Psoas muscle (tissue), 8 donors: ENCODE measurements around the gene OPALIN. TPM values are rescaled to one million over a fixed set of nuclear protein-coding genes. Genes with fewer than 3 reads are reported as not detected.

Experiments
- ATAC-seq, 4 donors: fragments of 200-7000 bp; cut with Tn5 transposase; one replicate each; pipeline ENCODE4 v1.9.1; 2020; ENCODE audit warnings: moderate library complexity in 3 of 4, mild to moderate bottlenecking in 2 of 4
- DNase-seq, 2 donors: peaks; one replicate each; pipeline ENCODE4 v3.0.0-alpha.2; 2020
- H3K27ac ChIP-seq: fragments of 200-600 bp; one replicate; pipeline ENCODE4 v1.8.0; 2022
- H3K27me3 ChIP-seq, 3 donors: fragments of 200-600 bp in 1 of 3; one replicate each; pipeline versions ENCODE4 v1.6.1 to v1.8.0; 2013 to 2022; ENCODE audit warnings: low read length in 2 of 3, mild to moderate bottlenecking in 2 of 3, moderate library complexity in 1 of 3; ENCODE audit not compliant: insufficient read depth in 3 of 3
- H3K36me3 ChIP-seq, 2 donors: fragments of 200-600 bp in 1 of 2; one replicate each; pipeline versions ENCODE4 v1.6.1 to v1.8.0; 2013 to 2022; ENCODE audit warnings: low read depth in 1 of 2, mild to moderate bottlenecking in 1 of 2, moderate library complexity in 1 of 2; ENCODE audit not compliant: insufficient read depth in 1 of 2
- H3K4me1 ChIP-seq: fragments of 200-600 bp; one replicate; pipeline ENCODE4 v1.8.0; 2022
- H3K4me3 ChIP-seq: fragments of 200-600 bp; one replicate; pipeline ENCODE4 v1.8.0; 2022; ENCODE audit warnings: mild to moderate bottlenecking
- H3K9me3 ChIP-seq: fragments of 200-600 bp; one replicate; pipeline ENCODE4 v1.8.0; 2022
- CTCF ChIP-seq: fragments of 200-600 bp; IDR thresholded peaks from one replicate; pipeline ENCODE4 v1.8.0; 2022; ENCODE audit warnings: antibody characterized with exemption
- WGBS, 3 donors: extraction: QIAGEN DNeasy Blood & Tissue Kit; methylation state at CpG; one replicate each; pipeline versions ENCODE4 v1.1.6 to v1.1.7; 2013; 5-methylcytosine and 5-hydroxymethylcytosine counted together
- intact Hi-C, 2 donors: fragments of 100-400 bp; cut with DNase I; formaldehyde crosslinking; loops; one replicate each; pipeline versions ENCODE4 v1.11.0 to v1.14.2; 2022
- polyA plus RNA-seq, 3 donors: library from polyadenylated mRNA; stranded (reverse); fragments of 200-250 nt; gene quantifications; one replicate each; pipeline ENCODE4 v1.2.3, GENCODE V29; 2013
- total RNA-seq, 4 donors: library from RNA; stranded (reverse); fragmentation: NEBNext Ultra II Directional in 2 of 4; extraction: Animal tissue kit (Norgen Biotek cat#: 25700) in 2 of 4; gene quantifications; one replicate each; pipeline versions ENCODE4 v1.2.1 to v1.2.4, GENCODE V29; 2021 to 2023
- donor health status: healthy with polysubstance abuse.
- donor health status: DM: no; HTN: no; CAD: no; lungs with moderate emphysema.
- donor health status: Bipolar disorder and iron deficiency.
- donor health status: healthy.
- donor health status: DM: yes; HTN: yes; CAD: no.
- donor health status: DM: no; HTN: no; CAD: no.
- donor health status: DM: no; HTN: no; CAD: no.
- donor health status: DM: yes; HTN: yes; CAD: no.

The OPALIN gene
- total and polyA plus RNA-seq, 7 donors = 0.17 TPM; not detected in 6

- DNase-seq (no peak), ATAC-seq (no peak)
- Histone ChIP-seq H3K9me3 (no peaks in the 10 kb centered on the region), H3K27ac (no peak overlapping the region), H3K4me1 (no peaks in the 10 kb centered on the region), H3K4me3 (no peak overlapping the region), H3K36me3 (no peaks in the 10 kb centered on the region), H3K27me3 (peaks cover 0 to 10% (median 2%) of the 10 kb centered on the region in 3 donors)
- 75 to 80% (median 79%) methylated on average over 16 of the region's 16 CpGs for WGBS, 3 donors
- intact Hi-C loops = no loop called here
- no peak for TF ChIP-seq CTCF
Observed at GRCh38 chr10:96402417-96403305, 43.9 kb upstream of the OPALIN start.

GRCh38 chr10:96401036-96401435 is 42.2 kb upstream of the OPALIN start:
- Histone ChIP-seq H3K27ac (no peak overlapping the region), H3K9me3 (no peaks in the 10 kb centered on the region), H3K4me3 (no peak overlapping the region), H3K36me3 (no peaks in the 10 kb centered on the region), H3K27me3 (peaks cover 0 to 6% (median 2%) of the 10 kb centered on the region in 3 donors), H3K4me1 (no peaks in the 10 kb centered on the region)
- intact Hi-C loops = no loop called here
- ATAC-seq (no peak), DNase-seq (no peak)
- 18 to 28% (median 26%) methylated on average over 7 of the region's 7 CpGs for WGBS, 3 donors
- TF ChIP-seq CTCF = no peak

GRCh38 chr10:96400465-96400864 is 41.7 kb upstream of the OPALIN start:
- no peaks in the 10 kb centered on the region for H3K9me3 ChIP-seq
- 33 to 42% (median 41%) methylated on average over 3 of the region's 3 CpGs for WGBS, 3 donors
- H3K4me3 ChIP-seq = no peak overlapping the region
- TF ChIP-seq CTCF = no peak
- H3K36me3 ChIP-seq = no peaks in the 10 kb centered on the region
- peaks cover 0 to 2% (median 0%) of the 10 kb centered on the region in 3 donors for H3K27me3 ChIP-seq
- intact Hi-C loops = no loop called here
- H3K4me1 ChIP-seq = no peaks in the 10 kb centered on the region
- DNase-seq (no peak), ATAC-seq (no peak)
- no peak overlapping the region for H3K27ac ChIP-seq

GRCh38 chr10:96397902-96398301 is 39.1 kb upstream of the OPALIN start:
- no peaks in the 10 kb centered on the region for H3K4me1 ChIP-seq
- DNase-seq (no peak), ATAC-seq (no peak)
- no peak overlapping the region for H3K4me3 ChIP-seq
- no peak for TF ChIP-seq CTCF
- H3K36me3 ChIP-seq = no peaks in the 10 kb centered on the region
- intact Hi-C loops = loop anchor here (5.0 to 10.0 kb wide), 5 partner anchors 114 to 627 kb away; partner anchors contain the start of genes LCOR (in 2 of the 2) and TLL2 (in 1 of the 2)
- H3K9me3 ChIP-seq = no peaks in the 10 kb centered on the region
- 93 to 100% (median 94%) methylated on average over 1 of the region's 1 CpG for WGBS, 3 donors
- peaks cover 0 to 2% (median 0%) of the 10 kb centered on the region in 3 donors for H3K27me3 ChIP-seq
- no peak overlapping the region for H3K27ac ChIP-seq
